Measurements from ENCODE around the gene PRXL2A.
"Not testable (repeated sequence)": the region's sequence is repeated elsewhere in the genome, so short reads cannot be mapped to it uniquely, and the experiment has no call there.

The PRXL2A gene, protein sequence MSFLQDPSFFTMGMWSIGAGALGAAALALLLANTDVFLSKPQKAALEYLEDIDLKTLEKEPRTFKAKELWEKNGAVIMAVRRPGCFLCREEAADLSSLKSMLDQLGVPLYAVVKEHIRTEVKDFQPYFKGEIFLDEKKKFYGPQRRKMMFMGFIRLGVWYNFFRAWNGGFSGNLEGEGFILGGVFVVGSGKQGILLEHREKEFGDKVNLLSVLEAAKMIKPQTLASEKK

GRCh38 chr10:80408242-80409101, at the start of gene PRXL2A:
Gene PRXL2A (plus strand): TSS chr10:80408551. CDS start chr10:80420468, 11,917 bp downstream.
- peak; percentile 76 to 98 (median 88) for DNase-seq
- intact Hi-C loops (cut with DNase I) = no loop called here

DNA sequence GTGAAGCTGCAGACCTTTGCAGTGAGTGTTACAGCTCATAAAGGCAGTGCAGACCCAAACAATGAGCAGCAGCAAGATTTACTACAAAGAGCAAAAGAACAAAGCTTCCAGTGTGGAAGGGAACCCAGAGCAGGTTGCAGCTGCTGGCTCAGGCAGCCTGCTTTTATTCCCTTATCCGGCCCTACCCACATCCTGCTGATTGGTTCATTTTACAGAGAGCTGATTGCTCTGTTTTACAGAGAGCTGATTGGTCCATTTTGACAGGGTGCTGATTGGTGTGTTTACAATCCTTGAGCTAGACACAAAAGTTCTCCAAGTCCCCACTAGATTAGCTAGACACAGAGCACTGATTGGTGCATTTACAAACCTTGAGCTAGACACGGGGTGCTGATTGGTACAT, 49.4 kb upstream of the PRXL2A start:
- DNase-seq; intact Hi-C loops (cut with DNase I): not testable (repeated sequence)

- intact Hi-C loops (cut with DNase I) = no loop called here
These were observed 48.7 kb upstream of the PRXL2A start for GRCh38 chr10:80359644-80360043.

GRCh38 chr10:80365510-80365909, 42.8 kb upstream of the PRXL2A start:
- intact Hi-C loops (cut with DNase I) = no loop called here
- DNase-seq = no peak

More at GRCh38 chr10:80359644-80360043, 48.7 kb upstream of the PRXL2A start:
- peak in 3 of 10 donors; percentile 59 to 72 (median 62) for DNase-seq

DNA sequence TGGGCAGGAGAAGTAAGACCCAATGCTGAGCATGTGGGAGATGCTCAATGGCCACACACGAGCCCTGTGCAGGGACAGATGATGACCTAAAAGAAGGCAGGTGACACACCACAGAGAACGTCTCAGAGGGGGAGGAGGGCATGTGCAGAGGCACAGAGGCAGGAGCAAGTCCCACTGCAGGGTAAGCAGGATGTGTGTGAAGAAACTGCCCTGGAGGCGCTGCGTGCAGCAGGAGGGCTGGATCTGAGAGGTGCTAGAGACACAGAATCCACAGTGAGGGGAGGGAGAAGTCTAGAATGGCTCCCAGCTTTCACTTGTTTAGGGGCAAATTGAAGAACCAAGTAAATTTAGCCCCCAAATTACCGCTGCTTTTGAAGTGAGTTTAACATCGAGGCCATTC, 36.9 kb upstream of the PRXL2A start:
- intact Hi-C loops (cut with DNase I) = no loop called here
- no peak for DNase-seq

- peak in 1 of 10 donors; percentile 28 for DNase-seq
- intact Hi-C loops (cut with DNase I) = no loop called here
These were observed 35.7 kb upstream of the PRXL2A start for GRCh38 chr10:80372675-80373074.

GRCh38 chr10:80373502-80373901, 34.8 kb upstream of the PRXL2A start:
- intact Hi-C loops (cut with DNase I) = no loop called here
- no peak for DNase-seq

DNA sequence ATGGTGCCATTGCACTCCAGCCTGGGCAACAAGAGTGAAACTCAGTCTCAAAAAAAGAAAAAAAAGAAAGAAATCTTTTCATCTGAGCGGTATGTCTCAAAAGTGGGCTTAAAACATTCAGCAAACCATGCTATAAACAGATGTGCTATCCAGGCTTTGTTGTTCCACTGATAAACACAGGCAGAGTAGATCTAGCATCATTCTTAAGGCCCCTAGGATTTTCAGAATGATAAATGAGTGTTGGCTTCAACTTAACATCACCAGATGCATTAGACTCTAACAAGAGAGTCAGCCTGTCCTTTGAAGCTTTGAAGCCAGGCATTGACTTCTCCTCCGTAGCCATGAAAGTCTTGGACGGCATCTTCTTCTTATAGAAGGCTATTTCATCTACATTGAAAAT, 28.6 kb upstream of the PRXL2A start:
- DNase-seq = no peak
- intact Hi-C loops (cut with DNase I) = loop anchor here (5.0 kb wide), 2 partner anchors 63 to 128 kb away; no protein-coding TSS in a partner anchor

DNA sequence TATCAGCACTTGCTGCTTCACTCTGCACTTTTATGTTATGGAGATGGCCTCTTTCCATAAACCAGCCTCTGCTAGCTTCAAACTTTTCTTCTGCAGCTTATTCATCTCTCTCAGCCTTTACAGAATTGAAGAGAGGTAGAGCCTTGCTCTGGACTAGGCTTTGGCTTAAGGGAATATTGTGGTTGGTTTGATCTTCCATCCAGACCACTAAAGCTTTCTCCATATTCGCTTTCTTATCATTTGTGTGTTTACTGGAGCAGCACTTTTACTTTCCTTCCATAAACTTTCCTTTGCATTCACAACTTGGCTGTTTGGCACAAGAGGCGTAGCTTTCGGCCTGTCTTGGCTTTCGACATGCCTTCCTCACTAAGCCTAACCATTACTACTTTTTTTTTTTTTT, 28.2 kb upstream of the PRXL2A start:
- intact Hi-C loops (cut with DNase I) = loop anchor here (5.0 kb wide), 2 partner anchors 62 to 127 kb away; no protein-coding TSS in a partner anchor
- DNase-seq = no peak

DNA sequence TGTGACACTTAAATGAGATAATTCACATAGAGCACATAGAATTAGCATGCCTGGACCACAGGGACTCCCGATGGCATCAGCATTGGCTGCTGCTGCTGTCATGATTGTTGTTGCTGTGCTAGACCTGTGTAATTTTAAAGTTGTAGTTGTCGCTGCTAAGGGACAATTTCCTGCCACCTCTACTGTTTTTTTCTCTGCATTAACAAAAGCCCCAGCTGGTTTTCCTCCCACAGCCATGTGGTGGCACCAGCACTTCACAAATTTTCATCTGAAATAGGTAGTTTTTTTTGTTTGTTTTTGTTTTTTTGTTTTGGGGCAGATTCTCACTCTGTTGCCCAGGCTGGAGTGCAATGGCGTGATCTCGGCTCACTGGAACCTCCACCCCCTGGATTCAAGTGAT, 25.4 kb upstream of the PRXL2A start:
- intact Hi-C loops (cut with DNase I) = loop anchor here (5.0 kb wide), 2 partner anchors 59 to 124 kb away; no protein-coding TSS in a partner anchor
- DNase-seq = peak in 6 of 10 donors; percentile 12 to 71 (median 30)

- intact Hi-C loops (cut with DNase I) = no loop called here
- DNase-seq = no peak
These were observed 17.6 kb upstream of the PRXL2A start for GRCh38 chr10:80390740-80391139.

GRCh38 chr10:80392250-80392649, 16.1 kb upstream of the PRXL2A start:
- intact Hi-C loops (cut with DNase I) = no loop called here

GRCh38 chr10:80394358-80394916, 13.9 kb upstream of the PRXL2A start:
- intact Hi-C loops (cut with DNase I) = no loop called here
- no peak for DNase-seq

More at GRCh38 chr10:80392250-80392649, 16.1 kb upstream of the PRXL2A start:
- no peak for DNase-seq

- no peak for DNase-seq
- intact Hi-C loops (cut with DNase I) = no loop called here
These were observed 11.3 kb upstream of the PRXL2A start for GRCh38 chr10:80397014-80397413.

DNA sequence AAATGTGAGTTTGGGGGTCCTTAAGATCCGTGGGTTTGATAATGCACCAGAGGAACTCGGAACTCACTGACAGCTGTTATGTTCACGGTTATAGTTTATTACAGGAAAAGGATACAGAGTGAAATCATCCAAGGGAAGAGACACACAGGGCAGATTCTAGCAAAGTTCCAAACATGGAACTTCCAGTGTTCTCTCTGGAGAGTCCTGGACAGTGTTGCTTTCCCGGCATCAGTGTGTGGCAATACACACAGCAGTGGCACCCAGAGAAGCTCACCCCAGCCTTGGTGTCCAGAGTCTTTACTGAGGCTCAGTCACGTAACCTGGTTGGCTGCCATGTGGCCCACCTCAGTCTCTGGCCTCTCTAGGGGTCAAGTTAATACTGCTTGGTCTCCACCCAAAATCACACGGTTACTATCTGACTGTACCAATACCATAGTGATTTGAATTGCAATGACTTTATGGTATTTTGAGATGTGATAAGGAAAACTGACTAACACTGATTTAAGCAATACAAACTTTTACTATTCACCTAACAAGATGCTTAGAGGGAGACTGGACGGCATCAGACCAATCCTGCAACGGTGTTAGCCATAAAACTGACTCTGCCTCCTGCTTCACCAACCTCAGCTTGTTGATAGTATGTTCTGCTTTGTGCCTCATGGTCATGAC, 8.1 kb upstream of the PRXL2A start:
- DNase-seq = no peak
- intact Hi-C loops (cut with DNase I) = no loop called here

- intact Hi-C loops (cut with DNase I) = no loop called here
- no peak for DNase-seq
These were observed 3.3 kb upstream of the PRXL2A start for GRCh38 chr10:80405035-80405434.

DNA sequence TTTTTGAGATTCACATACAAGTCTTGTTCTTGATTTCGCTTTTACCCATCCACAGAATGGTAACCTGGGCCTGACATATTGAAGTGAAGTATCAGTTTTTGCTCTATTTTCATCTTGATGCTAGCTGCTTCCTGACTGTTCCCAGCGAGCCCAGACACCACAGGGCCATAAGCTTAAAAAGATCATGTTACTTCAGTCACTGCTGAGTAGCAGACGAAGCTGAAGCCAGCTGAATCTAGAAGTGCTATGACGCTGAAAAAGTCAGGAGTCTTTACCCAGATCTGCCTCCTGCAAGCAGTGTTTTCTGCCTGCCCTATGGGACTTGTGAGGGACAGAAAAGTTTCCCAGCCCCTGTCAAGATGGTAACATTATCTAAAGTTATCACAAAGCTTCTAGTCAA, 2.7 kb upstream of the PRXL2A start:
- intact Hi-C loops (cut with DNase I) = no loop called here

DNA sequence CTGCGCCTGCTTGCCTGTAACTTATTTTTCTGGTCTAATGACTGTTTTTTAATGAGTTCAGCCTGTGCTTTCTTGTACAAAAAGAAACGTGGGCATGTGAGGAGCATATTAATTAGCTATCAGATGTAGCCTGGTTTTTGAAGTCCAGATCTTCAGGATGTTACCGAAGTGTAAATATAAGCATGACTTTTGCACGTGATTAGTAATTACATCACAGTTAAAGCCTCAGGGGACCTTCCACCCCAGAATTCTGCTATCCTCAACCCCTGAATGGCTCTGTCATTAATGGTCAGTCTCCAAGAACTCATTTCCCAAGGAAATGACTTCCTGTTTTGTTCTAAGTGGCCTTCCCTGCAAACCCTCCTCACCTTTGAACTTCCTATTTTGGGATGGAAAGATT, 2.1 kb upstream of the PRXL2A start:
- DNase-seq = no peak
- intact Hi-C loops (cut with DNase I) = no loop called here

More for the DNA sequence above, 2.7 kb upstream of the PRXL2A start:
- DNase-seq = no peak

GRCh38 chr10:80407812-80408241, 524 bp upstream of the PRXL2A start:
- DNase-seq = peak in 8 of 10 donors; percentile 21 to 91 (median 36)
- intact Hi-C loops (cut with DNase I) = no loop called here

DNA sequence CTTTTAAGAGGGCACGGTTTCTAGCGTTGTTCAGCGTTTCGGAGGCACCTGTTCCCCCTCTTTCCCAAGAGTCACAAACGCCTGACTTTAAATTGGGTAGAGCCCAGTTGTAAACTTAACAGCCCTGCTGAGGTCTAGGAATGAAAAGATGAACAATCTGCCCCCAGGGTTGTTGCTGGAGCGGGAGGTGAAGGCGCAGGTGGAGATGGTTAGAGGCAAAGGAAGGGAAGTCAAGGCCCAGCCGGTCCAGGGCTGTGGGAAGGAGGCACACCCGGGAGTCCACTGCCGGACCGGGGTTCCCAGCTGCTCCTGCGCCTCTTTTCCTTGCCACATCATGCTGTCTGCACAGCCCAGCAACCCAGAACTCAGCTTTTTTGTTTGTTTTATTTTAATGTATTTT, 770 bp downstream of the PRXL2A start:
- intact Hi-C loops (cut with DNase I) = no loop called here
- peak in 4 of 10 donors; percentile 24 to 84 (median 58) for DNase-seq

- no peak for DNase-seq
- intact Hi-C loops (cut with DNase I) = no loop called here
These were observed 1.8 kb downstream of the PRXL2A start for GRCh38 chr10:80410122-80410521.

Measured in posterior cingulate gyrus (tissue), 11 donors.